H9 (cell line): Measurements from ENCODE around the gene PDYN. TPM values are rescaled to one million over a fixed set of nuclear protein-coding genes. Genes with fewer than 3 reads are reported as not detected.

ENCODE experiments used
- DNase-seq: peaks from one replicate; pipeline ENCODE4 v3.0.0-alpha.2; 2017
- H2AFZ ChIP-seq: one replicate; pipeline ENCODE4 v1.6.1; 2013; ENCODE audit warnings: mild to moderate bottlenecking, low read length, control low read depth, moderate library complexity
- H2AK5ac ChIP-seq: 2 replicates; pipeline ENCODE4 v1.6.1; 2013; ENCODE audit warnings: low read length, control low read depth, mixed read lengths; ENCODE audit not compliant: insufficient read length
- H2BK120ac ChIP-seq: one replicate; pipeline ENCODE4 v1.6.1; 2013; ENCODE audit warnings: low read depth, mild to moderate bottlenecking, low read length, control low read depth, inconsistent platforms; ENCODE audit not compliant: poor library complexity, severe bottlenecking
- H2BK12ac ChIP-seq: 2 replicates; pipeline ENCODE4 v1.6.1; 2013; ENCODE audit warnings: low read length, control low read depth, mixed read lengths, low read depth; ENCODE audit not compliant: insufficient read length
- H2BK15ac ChIP-seq: 2 replicates; pipeline ENCODE4 v1.6.1; 2013; ENCODE audit warnings: low read depth, low read length, control low read depth
- H2BK20ac ChIP-seq: one replicate; pipeline ENCODE4 v1.6.1; 2013; ENCODE audit warnings: low read depth, mild to moderate bottlenecking, low read length, control low read depth, inconsistent platforms; ENCODE audit not compliant: poor library complexity, severe bottlenecking
- H2BK5ac ChIP-seq: 2 replicates; pipeline ENCODE4 v1.6.1; 2013; ENCODE audit warnings: low read length, control low read depth, mixed read lengths; ENCODE audit not compliant: insufficient read length
- H3K14ac ChIP-seq: 2 replicates; pipeline ENCODE4 v1.6.1; 2013; ENCODE audit warnings: low read length, control low read depth; ENCODE audit not compliant: insufficient read depth
- H3K18ac ChIP-seq: 2 replicates; pipeline ENCODE4 v1.6.1; 2013; ENCODE audit warnings: low read depth, mild to moderate bottlenecking, mixed read lengths, low read length, control low read depth; ENCODE audit not compliant: insufficient read length
- H3K23ac ChIP-seq: 2 replicates; pipeline ENCODE4 v1.6.1; 2013; ENCODE audit warnings: low read length, control low read depth, mixed read lengths, low read depth; ENCODE audit not compliant: insufficient read length
- H3K23me2 ChIP-seq: 2 replicates; pipeline ENCODE4 v1.6.1; 2013; ENCODE audit warnings: low read depth, mild to moderate bottlenecking, mixed read lengths, low read length, control low read depth; ENCODE audit not compliant: insufficient read length, poor library complexity, severe bottlenecking
- H3K27ac ChIP-seq: 2 replicates; pipeline ENCODE4 v1.5.1; 2013; ENCODE audit warnings: low read length, control low read depth, mixed read lengths, low read depth; ENCODE audit not compliant: insufficient read length
- H3K27me3 ChIP-seq: 2 replicates; pipeline ENCODE4 v1.6.1; 2013; ENCODE audit warnings: low read length, control low read depth, inconsistent platforms; ENCODE audit not compliant: insufficient read depth
- H3K4ac ChIP-seq: 2 replicates; pipeline ENCODE4 v1.6.1; 2013; ENCODE audit warnings: low read depth, mild to moderate bottlenecking, control low read depth, inconsistent platforms, low read length, moderate library complexity
- H3K4me1 ChIP-seq: 2 replicates; pipeline ENCODE4 v1.6.1; 2013; ENCODE audit warnings: low read length, control low read depth, inconsistent platforms; ENCODE audit not compliant: insufficient read depth
- H3K4me2 ChIP-seq: 2 replicates; pipeline ENCODE4 v1.6.1; 2013; ENCODE audit warnings: low read length, control low read depth, mixed read lengths; ENCODE audit not compliant: insufficient read length, insufficient read depth
- H3K56ac ChIP-seq: 2 replicates; pipeline ENCODE4 v1.6.1; 2013; ENCODE audit warnings: low read depth, mild to moderate bottlenecking, mixed read lengths, low read length, control low read depth; ENCODE audit not compliant: insufficient read length
- H3K79me1 ChIP-seq: 2 replicates; pipeline ENCODE4 v1.6.1; 2013; ENCODE audit warnings: low read depth, mild to moderate bottlenecking, moderate library complexity, low read length, control low read depth, inconsistent platforms; ENCODE audit not compliant: insufficient read depth, poor library complexity, severe bottlenecking
- H3K79me2 ChIP-seq: 2 replicates; pipeline ENCODE4 v1.6.1; 2013; ENCODE audit warnings: low read length, control low read depth, inconsistent platforms; ENCODE audit not compliant: insufficient read depth
- H3K9ac ChIP-seq: 2 replicates; pipeline ENCODE4 v1.6.1; 2013; ENCODE audit warnings: low read length, control low read depth, mixed read lengths; ENCODE audit not compliant: insufficient read length; ENCODE audit errors: extremely low read depth
- H3K9me3 ChIP-seq: one replicate; pipeline ENCODE4 v1.6.1; 2013; ENCODE audit warnings: low read depth, low read length, inconsistent platforms; ENCODE audit not compliant: control insufficient read depth
- H3T11ph ChIP-seq: one replicate; pipeline ENCODE4 v1.6.1; 2013; ENCODE audit warnings: mild to moderate bottlenecking, low read length, control low read depth, inconsistent platforms
- H4K20me1 ChIP-seq: one replicate; pipeline ENCODE4 v1.6.1; 2013; ENCODE audit not compliant: control insufficient read depth, insufficient read length, insufficient read depth
- H4K5ac ChIP-seq: 2 replicates; pipeline ENCODE4 v1.6.1; 2013; ENCODE audit warnings: low read depth, mild to moderate bottlenecking, mixed read lengths, low read length, control low read depth; ENCODE audit not compliant: insufficient read length
- H4K8ac ChIP-seq: replicated peaks from 2 replicates; pipeline ENCODE4 v1.6.1; 2013; ENCODE audit warnings: low read length, control low read depth, mixed read lengths, low read depth; ENCODE audit not compliant: insufficient read length
- H4K91ac ChIP-seq: 2 replicates; pipeline ENCODE4 v1.6.1; 2013; ENCODE audit warnings: low read depth, mild to moderate bottlenecking, moderate library complexity, mixed read lengths, low read length, control low read depth; ENCODE audit not compliant: insufficient read length
- H3K27ac Mint-ChIP-seq, 3 experiments: 2 replicates in 2 of 3; 3 replicates in 1 of 3; pipeline ENCODE4 v1.8.0; 2020 to 2021; ENCODE audit warnings: mixed read lengths in 3 of 3, mild to moderate bottlenecking in 1 of 3, moderate library complexity in 1 of 3
- H3K27me3 Mint-ChIP-seq: 2 replicates; pipeline ENCODE4 v1.8.0; 2021; ENCODE audit warnings: low read depth, mild to moderate bottlenecking, moderate library complexity, mixed read lengths
- H3K36me3 Mint-ChIP-seq, 3 experiments: 2 replicates in 2 of 3; 3 replicates in 1 of 3; pipeline ENCODE4 v1.8.0; 2020 to 2021; ENCODE audit warnings: low read depth in 3 of 3, mixed read lengths in 3 of 3; ENCODE audit not compliant: insufficient read depth in 1 of 3
- H3K4me1 Mint-ChIP-seq, 2 experiments: 2 replicates each; pipeline ENCODE4 v1.8.0; 2020; ENCODE audit warnings: mixed read lengths in 2 of 2
- H3K4me3 Mint-ChIP-seq, 2 experiments: 2 replicates in 1 of 2; 3 replicates in 1 of 2; pipeline ENCODE4 v1.8.0; 2020 to 2021; ENCODE audit warnings: mild to moderate bottlenecking in 2 of 2, mixed read lengths in 2 of 2, moderate library complexity in 1 of 2
- H3K9me3 Mint-ChIP-seq, 2 experiments: 2 replicates in 1 of 2; 3 replicates in 1 of 2; pipeline ENCODE4 v1.8.0; 2020; ENCODE audit warnings: mild to moderate bottlenecking in 2 of 2, mixed read lengths in 2 of 2, moderate library complexity in 1 of 2
- CTCF ChIP-seq: fragments of 200-600 bp; sonication (generic); conservative IDR thresholded peaks from 3 replicates; pipeline ENCODE4 v1.8.0; 2021; ENCODE audit warnings: antibody characterized with exemption, mild to moderate bottlenecking
- WGBS: extraction: QIAGEN DNeasy Blood & Tissue Kit; methylation state at CpG from one replicate; pipeline ENCODE4 v1.1.7; 2013; ENCODE audit warnings: missing lambda C conversion rate, low lambda C conversion rate, mixed read lengths; ENCODE audit not compliant: insufficient read length; ENCODE audit errors: extremely low coverage; 5-methylcytosine and 5-hydroxymethylcytosine counted together
- total RNA-seq: library from RNA; stranded (reverse); gene quantifications from 2 replicates; pipeline ENCODE4 v1.2.1, GENCODE V29; 2021

The PDYN gene
- total RNA-seq, 1 experiment from 2014 or later, result 0.63 TPM

- TF ChIP-seq CTCF, result no peak
- Mint-ChIP-seq H3K4me3 (no peak overlapping the region), H3K36me3 (no peaks in the 10 kb centered on the region), H3K27me3 (peaks cover 62% of the 10 kb centered on the region), H3K9me3 (no peaks in the 10 kb centered on the region; a peak in 2 of 5 replicates), H3K27ac (peak overlapping the region in 1 of 3 experiments; percentile 35; a peak in 1 of 7 replicates), H3K4me1 (peaks cover 37 to 52% of the 10 kb centered on the region in 2 experiments)
- Histone ChIP-seq H3K4me1 (no peaks in the 10 kb centered on the region), H2BK12ac (no peak overlapping the region), H2AFZ (no peak overlapping the region), H3K23ac (no peak overlapping the region), H3K27me3 (no peaks in the 10 kb centered on the region; the same call in 1 of the 2 replicates), H2BK20ac (no peak overlapping the region), H4K91ac (no peak overlapping the region), H4K8ac (no peak overlapping the region), H4K5ac (no peak overlapping the region), H3K27ac (no peak overlapping the region), H3K9me3 (no peaks in the 10 kb centered on the region), H3K4me2 (no peak overlapping the region), H2BK120ac (no peak overlapping the region), H3T11ph (no peak overlapping the region), H2AK5ac (no peak overlapping the region), H4K20me1 (no peaks in the 10 kb centered on the region), H3K23me2 (peaks cover 9% of the 10 kb centered on the region), H3K9ac (no peak overlapping the region), H3K18ac (no peak overlapping the region), H2BK5ac (no peak overlapping the region), H3K4ac (no peak overlapping the region), H3K79me1 (no peaks in the 10 kb centered on the region), H3K79me2 (no peaks in the 10 kb centered on the region), H3K56ac (no peak overlapping the region), H3K14ac (no peak overlapping the region), H2BK15ac (no peak overlapping the region)
- WGBS, result no CpG with 5 or more reads among the region's 7 CpGs
- no peak for DNase-seq
Measured at GRCh38 chr20:1945660-1946059, 48.2 kb downstream of the PDYN start.
